ENCODE results near the gene RALGAPA1. TPM values are rescaled to one million over a fixed set of nuclear protein-coding genes. Genes with fewer than 3 reads are reported as not detected.

Gene RALGAPA1
- total and polyA plus RNA-seq, 2 donors, result 24.1 to 28.7 TPM

GRCh38 chr14:35535483-35536112, 273.5 kb downstream of the RALGAPA1 start:
- Histone ChIP-seq H3K9me3 (ENCODE audit: control insufficient read depth in 2 of 2, insufficient read depth in 1 of 2, low read length in 1 of 2) (peaks cover 0 to 9% of the 10 kb centered on the region in 2 donors), H3K27me3 (ENCODE audit: control insufficient read depth in 2 of 2, insufficient read depth in 1 of 2, low read length in 1 of 2) (peaks cover 45 to 62% of the 10 kb centered on the region in 2 donors), H3K36me3 (ENCODE audit: control insufficient read depth in 2 of 2, insufficient read depth in 2 of 2, low read length in 1 of 2) (no peaks in the 10 kb centered on the region), H3K4me1 (ENCODE audit: control insufficient read depth in 2 of 2, insufficient read depth in 2 of 2, low read length in 2 of 2) (peaks cover 12 to 17% of the 10 kb centered on the region in 2 donors), H3K4me3 (ENCODE audit: low read length in 2 of 2) (no peak overlapping the region), H3K27ac (ENCODE audit: low read depth in 1 of 2, low read length in 1 of 2) (no peak overlapping the region)
- no peak for DNase-seq (ENCODE audit: low read depth in 6 of 9, low spot score in 9 of 9)
- WGBS, result 15% methylated on average over 37 of the region's 37 CpGs

GRCh38 chr14:35534873-35535482, 274.1 kb downstream of the RALGAPA1 start:
- WGBS, result 4% methylated on average over 55 of the region's 55 CpGs
- H3K9me3 ChIP-seq (ENCODE audit: control insufficient read depth in 2 of 2, insufficient read depth in 1 of 2, low read length in 1 of 2), result peaks cover 0 to 9% of the 10 kb centered on the region in 2 donors
- peaks cover 47 to 67% of the 10 kb centered on the region in 2 donors for H3K27me3 ChIP-seq (ENCODE audit: control insufficient read depth in 2 of 2, insufficient read depth in 1 of 2, low read length in 1 of 2)
- peak overlapping the region in 1 of 2 donors; percentile 67 for H3K4me3 ChIP-seq (ENCODE audit: low read length in 2 of 2)
- no peak overlapping the region for H3K27ac ChIP-seq (ENCODE audit: low read depth in 1 of 2, low read length in 1 of 2)
- peak; percentile 27 to 77 (median 51) for DNase-seq (ENCODE audit: low read depth in 6 of 9, low spot score in 9 of 9)
- no peaks in the 10 kb centered on the region for H3K36me3 ChIP-seq (ENCODE audit: control insufficient read depth in 2 of 2, insufficient read depth in 2 of 2, low read length in 1 of 2)
- peaks cover 12 to 17% of the 10 kb centered on the region in 2 donors for H3K4me1 ChIP-seq (ENCODE audit: control insufficient read depth in 2 of 2, insufficient read depth in 2 of 2, low read length in 2 of 2)

GRCh38 chr14:35534208-35534872, 274.8 kb downstream of the RALGAPA1 start:
- peak in 3 of 9 donors; percentile 13 to 36 (median 30) for DNase-seq (ENCODE audit: low read depth in 6 of 9, low spot score in 9 of 9)
- peaks cover 0 to 9% of the 10 kb centered on the region in 2 donors for H3K9me3 ChIP-seq (ENCODE audit: control insufficient read depth in 2 of 2, insufficient read depth in 1 of 2, low read length in 1 of 2)
- H3K36me3 ChIP-seq (ENCODE audit: control insufficient read depth in 2 of 2, insufficient read depth in 2 of 2, low read length in 1 of 2), result no peaks in the 10 kb centered on the region
- WGBS, result 3% methylated on average over 77 of the region's 77 CpGs
- H3K27me3 ChIP-seq (ENCODE audit: control insufficient read depth in 2 of 2, insufficient read depth in 1 of 2, low read length in 1 of 2), result peaks cover 49 to 74% of the 10 kb centered on the region in 2 donors
- H3K4me1 ChIP-seq (ENCODE audit: control insufficient read depth in 2 of 2, insufficient read depth in 2 of 2, low read length in 2 of 2), result peaks cover 12 to 17% of the 10 kb centered on the region in 2 donors
- H3K4me3 ChIP-seq (ENCODE audit: low read length in 2 of 2), result peak overlapping the region; percentile 46 to 67
- no peak overlapping the region for H3K27ac ChIP-seq (ENCODE audit: low read depth in 1 of 2, low read length in 1 of 2)

GRCh38 chr14:35533357-35534207, 275.5 kb downstream of the RALGAPA1 start, which contains the start of gene INSM2:
Gene INSM2 (plus strand): TSS chr14:35534164. CDS start chr14:35534253, 89 bp downstream.
- H3K27ac ChIP-seq (ENCODE audit: low read depth in 1 of 2, low read length in 1 of 2), result no peak within 1 kb of the TSS

GRCh38 chr14:35532783-35533356, 276.2 kb downstream of the RALGAPA1 start:
- H3K27me3 ChIP-seq (ENCODE audit: control insufficient read depth in 2 of 2, insufficient read depth in 1 of 2, low read length in 1 of 2), result peaks cover 49 to 76% of the 10 kb centered on the region in 2 donors
- H3K4me1 ChIP-seq (ENCODE audit: control insufficient read depth in 2 of 2, insufficient read depth in 2 of 2, low read length in 2 of 2), result peaks cover 12 to 17% of the 10 kb centered on the region in 2 donors
- peak overlapping the region; percentile 38 to 67 for H3K4me3 ChIP-seq (ENCODE audit: low read length in 2 of 2)
- no peaks in the 10 kb centered on the region for H3K36me3 ChIP-seq (ENCODE audit: control insufficient read depth in 2 of 2, insufficient read depth in 2 of 2, low read length in 1 of 2)
- H3K27ac ChIP-seq (ENCODE audit: low read depth in 1 of 2, low read length in 1 of 2), result no peak overlapping the region
- peak in 2 of 9 donors; percentile 14 to 30 for DNase-seq (ENCODE audit: low read depth in 6 of 9, low spot score in 9 of 9)
- H3K9me3 ChIP-seq (ENCODE audit: control insufficient read depth in 2 of 2, insufficient read depth in 1 of 2, low read length in 1 of 2), result peaks cover 0 to 9% of the 10 kb centered on the region in 2 donors
- 16% methylated on average over 6 of the region's 6 CpGs for WGBS

More at GRCh38 chr14:35533357-35534207, 275.5 kb downstream of the RALGAPA1 start, which contains the start of gene INSM2:
- DNase-seq (ENCODE audit: low read depth in 6 of 9, low spot score in 9 of 9), result peak in 8 of 9 donors; percentile 18 to 81 (median 60)
- WGBS, result under 1% methylated on average over 100 of the region's 100 CpGs
- peaks cover 49 to 76% of the 10 kb centered on the region in 2 donors for H3K27me3 ChIP-seq (ENCODE audit: control insufficient read depth in 2 of 2, insufficient read depth in 1 of 2, low read length in 1 of 2)
- peak within 1 kb of the TSS; percentile 46 to 67 for H3K4me3 ChIP-seq (ENCODE audit: low read length in 2 of 2)
- H3K4me1 ChIP-seq (ENCODE audit: control insufficient read depth in 2 of 2, insufficient read depth in 2 of 2, low read length in 2 of 2), result peaks cover 12 to 17% of the 10 kb centered on the region in 2 donors
- peaks cover 0 to 9% of the 10 kb centered on the region in 2 donors for H3K9me3 ChIP-seq (ENCODE audit: control insufficient read depth in 2 of 2, insufficient read depth in 1 of 2, low read length in 1 of 2)
- no peaks in the 10 kb centered on the region for H3K36me3 ChIP-seq (ENCODE audit: control insufficient read depth in 2 of 2, insufficient read depth in 2 of 2, low read length in 1 of 2)

- 81% methylated on average over 1 of the region's 1 CpG for WGBS
- no peak for DNase-seq (ENCODE audit: low read depth in 6 of 9, low spot score in 9 of 9)
- H3K27me3 ChIP-seq (ENCODE audit: control insufficient read depth in 2 of 2, insufficient read depth in 1 of 2, low read length in 1 of 2), result peaks cover 49 to 79% of the 10 kb centered on the region in 2 donors
- peaks cover 0 to 9% of the 10 kb centered on the region in 2 donors for H3K9me3 ChIP-seq (ENCODE audit: control insufficient read depth in 2 of 2, insufficient read depth in 1 of 2, low read length in 1 of 2)
- no peak overlapping the region for H3K4me3 ChIP-seq (ENCODE audit: low read length in 2 of 2)
- H3K27ac ChIP-seq (ENCODE audit: low read depth in 1 of 2, low read length in 1 of 2), result no peak overlapping the region
- peaks cover 12 to 17% of the 10 kb centered on the region in 2 donors for H3K4me1 ChIP-seq (ENCODE audit: control insufficient read depth in 2 of 2, insufficient read depth in 2 of 2, low read length in 2 of 2)
- no peaks in the 10 kb centered on the region for H3K36me3 ChIP-seq (ENCODE audit: control insufficient read depth in 2 of 2, insufficient read depth in 2 of 2, low read length in 1 of 2)
Measured at GRCh38 chr14:35531960-35532747, 276.9 kb downstream of the RALGAPA1 start.

- no peak for DNase-seq (ENCODE audit: low read depth in 6 of 9, low spot score in 9 of 9)
- Histone ChIP-seq H3K4me1 (ENCODE audit: control insufficient read depth in 2 of 2, insufficient read depth in 2 of 2, low read length in 2 of 2) (no peaks in the 10 kb centered on the region), H3K36me3 (ENCODE audit: control insufficient read depth in 2 of 2, insufficient read depth in 2 of 2, low read length in 1 of 2) (no peaks in the 10 kb centered on the region), H3K27me3 (ENCODE audit: control insufficient read depth in 2 of 2, insufficient read depth in 1 of 2, low read length in 1 of 2) (peaks cover 7 to 30% of the 10 kb centered on the region in 2 donors), H3K9me3 (ENCODE audit: control insufficient read depth in 2 of 2, insufficient read depth in 1 of 2, low read length in 1 of 2) (no peaks in the 10 kb centered on the region), H3K27ac (ENCODE audit: low read depth in 1 of 2, low read length in 1 of 2) (no peak overlapping the region), H3K4me3 (ENCODE audit: low read length in 2 of 2) (no peak overlapping the region)
- WGBS, result 93% methylated on average over 2 of the region's 2 CpGs
Measured at GRCh38 chr14:35526962-35527361, 282.1 kb downstream of the RALGAPA1 start.

GRCh38 chr14:35525695-35526094, 283.4 kb downstream of the RALGAPA1 start:
- Histone ChIP-seq H3K36me3 (ENCODE audit: control insufficient read depth in 2 of 2, insufficient read depth in 2 of 2, low read length in 1 of 2) (no peaks in the 10 kb centered on the region), H3K27ac (ENCODE audit: low read depth in 1 of 2, low read length in 1 of 2) (no peak overlapping the region), H3K4me3 (ENCODE audit: low read length in 2 of 2) (no peak overlapping the region), H3K27me3 (ENCODE audit: control insufficient read depth in 2 of 2, insufficient read depth in 1 of 2, low read length in 1 of 2) (peaks cover 4 to 18% of the 10 kb centered on the region in 2 donors), H3K9me3 (ENCODE audit: control insufficient read depth in 2 of 2, insufficient read depth in 1 of 2, low read length in 1 of 2) (no peaks in the 10 kb centered on the region), H3K4me1 (ENCODE audit: control insufficient read depth in 2 of 2, insufficient read depth in 2 of 2, low read length in 2 of 2) (no peaks in the 10 kb centered on the region)
- 96% methylated on average over 3 of the region's 3 CpGs for WGBS
- no peak for DNase-seq (ENCODE audit: low read depth in 6 of 9, low spot score in 9 of 9)

All from thymus (tissue), 11 donors.